ENCODE results near the gene ICE2. TPM values are rescaled to one million over a fixed set of nuclear protein-coding genes. Genes with fewer than 3 reads are reported as not detected.

The ICE2 gene
- total RNA-seq, 1 donor from 2014 or later, result 50.3 TPM

DNA sequence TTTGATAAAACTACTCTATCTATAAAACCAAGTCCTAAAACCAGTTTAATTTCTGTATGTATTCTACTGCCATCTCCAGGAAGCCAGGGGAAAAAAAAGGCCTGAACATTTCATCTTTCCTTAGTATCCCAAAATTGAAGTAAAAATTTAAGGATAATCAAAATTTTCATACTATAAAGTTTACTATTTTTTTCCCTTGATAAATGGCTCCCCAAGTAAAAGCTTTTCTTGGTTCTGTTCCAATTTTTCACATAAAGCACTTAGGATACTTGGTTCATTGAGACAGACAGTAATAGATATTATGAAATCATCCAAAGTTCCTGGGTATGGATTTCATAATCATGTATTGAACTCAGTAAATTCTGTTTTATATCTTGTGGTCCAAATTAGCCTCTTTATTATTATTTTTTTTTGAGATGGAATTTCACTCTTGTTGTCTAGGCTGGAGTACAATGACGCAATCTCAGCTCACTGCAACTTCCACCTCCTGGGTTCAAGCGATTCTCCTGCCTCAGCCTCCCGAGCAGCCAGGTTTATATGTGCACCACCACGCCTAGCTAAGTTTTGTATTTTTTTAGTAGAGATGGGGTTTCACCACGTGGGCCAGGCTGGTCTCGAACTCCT, 34.5 kb downstream of the ICE2 start:
- Mint-ChIP-seq H3K4me1 (ENCODE audit: unreplicated experiment) (peaks cover 19% of the 10 kb centered on the region), H3K36me3 (ENCODE audit: unreplicated experiment) (peaks cover 23% of the 10 kb centered on the region), H3K27ac (ENCODE audit: unreplicated experiment) (peak overlapping the region; percentile 7), H3K27me3 (ENCODE audit: unreplicated experiment) (no peaks in the 10 kb centered on the region), H3K9me3 (ENCODE audit: unreplicated experiment) (no peaks in the 10 kb centered on the region), H3K4me3 (ENCODE audit: unreplicated experiment) (no peak overlapping the region)
- no peak for DNase-seq (ENCODE audit: extremely low spot score, unreplicated experiment)
- TF ChIP-seq, protein P1, sequence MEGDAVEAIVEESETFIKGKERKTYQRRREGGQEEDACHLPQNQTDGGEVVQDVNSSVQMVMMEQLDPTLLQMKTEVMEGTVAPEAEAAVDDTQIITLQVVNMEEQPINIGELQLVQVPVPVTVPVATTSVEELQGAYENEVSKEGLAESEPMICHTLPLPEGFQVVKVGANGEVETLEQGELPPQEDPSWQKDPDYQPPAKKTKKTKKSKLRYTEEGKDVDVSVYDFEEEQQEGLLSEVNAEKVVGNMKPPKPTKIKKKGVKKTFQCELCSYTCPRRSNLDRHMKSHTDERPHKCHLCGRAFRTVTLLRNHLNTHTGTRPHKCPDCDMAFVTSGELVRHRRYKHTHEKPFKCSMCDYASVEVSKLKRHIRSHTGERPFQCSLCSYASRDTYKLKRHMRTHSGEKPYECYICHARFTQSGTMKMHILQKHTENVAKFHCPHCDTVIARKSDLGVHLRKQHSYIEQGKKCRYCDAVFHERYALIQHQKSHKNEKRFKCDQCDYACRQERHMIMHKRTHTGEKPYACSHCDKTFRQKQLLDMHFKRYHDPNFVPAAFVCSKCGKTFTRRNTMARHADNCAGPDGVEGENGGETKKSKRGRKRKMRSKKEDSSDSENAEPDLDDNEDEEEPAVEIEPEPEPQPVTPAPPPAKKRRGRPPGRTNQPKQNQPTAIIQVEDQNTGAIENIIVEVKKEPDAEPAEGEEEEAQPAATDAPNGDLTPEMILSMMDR (IDR thresholded peaks at IDR 0.05), result peak; percentile 72

DNA sequence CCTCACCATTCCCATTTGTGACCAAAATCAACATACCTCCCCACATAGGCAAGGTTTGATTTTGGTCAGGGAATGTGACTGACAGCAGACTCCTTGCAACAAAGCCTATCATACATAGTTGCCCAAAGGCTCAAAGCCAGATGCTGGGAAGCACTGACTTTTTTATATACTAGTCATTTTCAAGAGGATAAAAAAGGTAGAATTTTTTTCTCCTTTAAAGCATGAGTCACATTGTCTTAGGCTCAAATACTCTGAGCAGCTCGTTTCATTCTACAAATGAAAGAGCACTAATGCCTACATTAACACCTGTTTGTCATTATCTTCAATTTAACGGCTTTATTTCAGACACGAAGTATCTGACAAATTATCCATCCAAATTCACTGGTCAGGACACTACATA, 36.2 kb downstream of the ICE2 start:
- Mint-ChIP-seq H3K4me1 (ENCODE audit: unreplicated experiment) (peaks cover 19% of the 10 kb centered on the region), H3K27me3 (ENCODE audit: unreplicated experiment) (no peaks in the 10 kb centered on the region), H3K27ac (ENCODE audit: unreplicated experiment) (no peak overlapping the region), H3K4me3 (ENCODE audit: unreplicated experiment) (no peak overlapping the region), H3K9me3 (ENCODE audit: unreplicated experiment) (no peaks in the 10 kb centered on the region), H3K36me3 (ENCODE audit: unreplicated experiment) (peaks cover 15% of the 10 kb centered on the region)
- TF ChIP-seq, protein P1 (IDR thresholded peaks at IDR 0.05), result no peak
- DNase-seq (ENCODE audit: extremely low spot score, unreplicated experiment), result no peak

DNA sequence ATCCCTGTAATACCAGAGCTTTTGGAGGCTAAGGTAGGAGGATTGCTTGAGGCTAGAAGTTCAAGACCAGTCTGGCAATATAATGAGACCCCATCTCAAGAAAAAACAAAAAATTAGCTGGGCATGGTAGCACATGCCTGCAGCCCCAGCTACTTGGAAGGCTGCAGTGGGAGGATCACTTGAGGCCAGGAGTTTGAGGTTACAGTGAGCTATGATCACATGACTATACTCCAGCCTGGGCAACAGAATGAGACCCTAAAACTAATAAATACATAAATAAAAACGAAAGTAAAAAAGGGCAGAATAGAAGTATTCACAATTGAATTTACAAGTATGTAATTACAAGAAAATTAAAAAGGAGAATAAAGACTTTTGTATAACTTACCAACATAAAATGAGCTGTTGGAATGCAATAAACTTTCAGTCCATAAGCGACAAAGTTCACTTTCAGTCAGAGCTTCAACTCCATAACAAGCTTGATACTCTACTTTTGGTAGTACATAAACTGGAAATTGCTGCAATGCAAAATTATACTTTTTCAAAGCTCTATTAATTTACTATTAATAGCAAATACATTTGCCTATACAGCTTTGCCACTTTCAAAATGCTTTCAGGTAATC, 36.8 kb downstream of the ICE2 start:
- H3K27me3 Mint-ChIP-seq (ENCODE audit: unreplicated experiment), result no peaks in the 10 kb centered on the region
- H3K36me3 Mint-ChIP-seq (ENCODE audit: unreplicated experiment), result peaks cover 13% of the 10 kb centered on the region
- DNase-seq (ENCODE audit: extremely low spot score, unreplicated experiment), result no peak
- no peaks in the 10 kb centered on the region for H3K9me3 Mint-ChIP-seq (ENCODE audit: unreplicated experiment)
- H3K4me3 Mint-ChIP-seq (ENCODE audit: unreplicated experiment), result no peak overlapping the region
- TF ChIP-seq, protein P1 (IDR thresholded peaks at IDR 0.05), result no peak
- H3K4me1 Mint-ChIP-seq (ENCODE audit: unreplicated experiment), result peaks cover 19% of the 10 kb centered on the region
- H3K27ac Mint-ChIP-seq (ENCODE audit: unreplicated experiment), result no peak overlapping the region

DNA sequence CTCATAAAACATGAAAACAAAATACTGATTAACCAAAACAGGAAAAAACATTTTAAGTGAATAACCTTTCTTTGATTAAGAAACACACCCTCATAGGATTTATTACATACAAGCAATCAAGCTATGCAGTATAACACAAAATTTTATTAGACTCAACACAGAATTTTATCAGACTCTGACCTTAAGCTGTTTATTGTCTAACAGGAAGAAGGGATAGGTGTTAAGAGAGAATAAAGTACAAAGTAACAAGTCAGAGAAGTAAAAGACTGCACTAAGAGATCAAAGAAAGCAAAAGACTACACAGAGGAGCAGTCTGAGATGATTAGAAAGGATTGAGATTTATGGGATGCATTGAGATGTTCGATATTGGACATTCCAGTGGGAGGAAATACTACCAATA, 37.6 kb downstream of the ICE2 start:
- Mint-ChIP-seq H3K4me1 (ENCODE audit: unreplicated experiment) (peaks cover 19% of the 10 kb centered on the region), H3K27me3 (ENCODE audit: unreplicated experiment) (no peaks in the 10 kb centered on the region), H3K27ac (ENCODE audit: unreplicated experiment) (no peak overlapping the region), H3K4me3 (ENCODE audit: unreplicated experiment) (no peak overlapping the region), H3K36me3 (ENCODE audit: unreplicated experiment) (peaks cover 13% of the 10 kb centered on the region), H3K9me3 (ENCODE audit: unreplicated experiment) (no peaks in the 10 kb centered on the region)
- TF ChIP-seq, protein P1 (IDR thresholded peaks at IDR 0.05), result no peak
- DNase-seq (ENCODE audit: extremely low spot score, unreplicated experiment), result no peak

DNA sequence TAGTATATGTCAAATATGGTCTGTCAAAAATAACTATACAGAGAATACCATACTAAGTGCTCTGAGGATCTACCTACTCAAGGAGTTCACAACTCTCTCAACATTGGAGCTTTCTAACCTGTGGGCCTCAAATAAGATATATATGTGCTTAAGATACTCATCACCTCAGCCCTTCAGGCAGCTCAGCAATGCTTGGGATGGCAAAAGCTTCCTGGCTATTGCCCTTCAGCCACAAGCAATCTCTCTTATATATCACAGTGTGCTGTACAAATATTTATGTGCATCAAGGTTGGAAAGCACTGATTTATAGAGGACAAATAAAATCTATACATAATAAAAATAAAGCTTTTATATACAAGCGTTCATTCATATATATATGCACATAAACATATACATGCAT, 40.3 kb downstream of the ICE2 start:
- TF ChIP-seq, protein P1 (IDR thresholded peaks at IDR 0.05), result no peak
- no peaks in the 10 kb centered on the region for H3K27me3 Mint-ChIP-seq (ENCODE audit: unreplicated experiment)
- no peak overlapping the region for H3K4me3 Mint-ChIP-seq (ENCODE audit: unreplicated experiment)

More for the DNA sequence above, 40.3 kb downstream of the ICE2 start:
- Mint-ChIP-seq H3K36me3 (ENCODE audit: unreplicated experiment) (peaks cover 20% of the 10 kb centered on the region), H3K27ac (ENCODE audit: unreplicated experiment) (no peak overlapping the region), H3K9me3 (ENCODE audit: unreplicated experiment) (no peaks in the 10 kb centered on the region), H3K4me1 (ENCODE audit: unreplicated experiment) (peaks cover 19% of the 10 kb centered on the region)
- DNase-seq (ENCODE audit: extremely low spot score, unreplicated experiment), result no peak

Measured in osteocyte (in vitro differentiated cells).